CD14-positive monocyte (primary cell): ENCODE data around the gene CASQ1. TPM values are rescaled to one million over a fixed set of nuclear protein-coding genes. Genes with fewer than 3 reads are reported as not detected.

Source experiments
- DNase-seq, 3 donors: peaks; one replicate each; pipeline ENCODE4 v3.0.0-alpha.2; 2011 to 2022
- H2AFZ ChIP-seq: 2 replicates; pipeline ENCODE4 v1.6.0; 2012; ENCODE audit warnings: mild to moderate bottlenecking, low read depth, low read length, inconsistent platforms; ENCODE audit not compliant: insufficient read depth, poor library complexity, severe bottlenecking
- H3K27ac ChIP-seq, 2 donors: 1 replicate in 1 of 2; 2 replicates in 1 of 2; pipeline ENCODE4 v1.5.1; 2012 to 2013; ENCODE audit warnings: low read length in 2 of 2, control low read depth in 1 of 2, inconsistent platforms in 1 of 2, low read depth in 1 of 2, mild to moderate bottlenecking in 1 of 2
- H3K27me3 ChIP-seq, 2 donors: one replicate each; pipeline versions ENCODE4 v1.6.0 to v1.6.1; 2011 to 2013; ENCODE audit warnings: low read length in 2 of 2; ENCODE audit not compliant: control insufficient read depth in 2 of 2, insufficient read depth in 2 of 2
- H3K36me3 ChIP-seq, 2 donors: replicated peaks in 1 of 2; 1 replicate in 1 of 2; 2 replicates in 1 of 2; pipeline versions ENCODE4 v1.5.1 to v1.6.1; 2012 to 2013; ENCODE audit warnings: low read length in 2 of 2, control low read depth in 1 of 2, inconsistent platforms in 1 of 2, mild to moderate bottlenecking in 1 of 2; ENCODE audit not compliant: insufficient read depth in 2 of 2, control insufficient read depth in 1 of 2
- H3K4me1 ChIP-seq, 2 donors: 1 replicate in 1 of 2; 2 replicates in 1 of 2; pipeline versions ENCODE4 v1.5.1 to v1.6.1; 2012 to 2013; ENCODE audit warnings: low read length in 2 of 2, control low read depth in 1 of 2, inconsistent platforms in 1 of 2, mild to moderate bottlenecking in 1 of 2, moderate library complexity in 1 of 2; ENCODE audit not compliant: insufficient read depth in 2 of 2, control insufficient read depth in 1 of 2
- H3K4me2 ChIP-seq: replicated peaks from 2 replicates; pipeline ENCODE3; 2012; ENCODE audit warnings: low read length, moderate library complexity, mild to moderate bottlenecking; ENCODE audit not compliant: poor library complexity, severe bottlenecking; ENCODE audit errors: extremely low read depth
- H3K4me3 ChIP-seq, 3 experiments: fragments of 200-600 bp in 1 of 3; sonication (generic) in 1 of 3; replicated peaks in 1 of 3; 1 replicate in 2 of 3; 2 replicates in 1 of 3; pipeline ENCODE4 v1.5.1; 2011 to 2013; ENCODE audit warnings: low read length in 3 of 3, mild to moderate bottlenecking in 3 of 3, control low read depth in 2 of 3, low read depth in 2 of 3, inconsistent platforms in 1 of 3, moderate library complexity in 1 of 3
- H3K79me2 ChIP-seq: 2 replicates; pipeline ENCODE4 v1.6.0; 2012; ENCODE audit warnings: mild to moderate bottlenecking, control low read depth, inconsistent platforms, low read length, moderate library complexity; ENCODE audit not compliant: insufficient read depth
- H3K9ac ChIP-seq: 2 replicates; pipeline ENCODE4 v1.6.0; 2017; ENCODE audit warnings: low read length, mild to moderate bottlenecking; ENCODE audit not compliant: insufficient read depth, poor library complexity, severe bottlenecking
- H3K9me3 ChIP-seq, 2 donors: replicated peaks in 1 of 2; 1 replicate in 1 of 2; 2 replicates in 1 of 2; pipeline versions ENCODE4 v1.5.1 to v1.6.1; 2012 to 2013; ENCODE audit warnings: low read length in 2 of 2, control low read depth in 1 of 2; ENCODE audit not compliant: control insufficient read depth in 1 of 2, insufficient read depth in 1 of 2
- H4K20me1 ChIP-seq: 2 replicates; pipeline ENCODE4 v1.6.0; 2012; ENCODE audit warnings: mild to moderate bottlenecking, low read length, control low read depth, moderate library complexity; ENCODE audit not compliant: insufficient read depth
- H3K27ac Mint-ChIP-seq, 7 donors: one replicate each; pipeline ENCODE4 v1.8.0; 2020; ENCODE audit warnings: mild to moderate bottlenecking in 7 of 7, mixed read lengths in 7 of 7, moderate library complexity in 6 of 7, inconsistent platforms in 2 of 7
- H3K27me3 Mint-ChIP-seq, 3 donors: one replicate each; pipeline ENCODE4 v1.8.0; 2021 to 2022; ENCODE audit warnings: low read depth in 3 of 3, mild to moderate bottlenecking in 3 of 3, mixed read lengths in 3 of 3, moderate library complexity in 3 of 3, inconsistent platforms in 1 of 3
- H3K36me3 Mint-ChIP-seq, 2 donors: one replicate each; pipeline ENCODE4 v1.8.0; 2020; ENCODE audit warnings: mixed read lengths in 2 of 2, inconsistent platforms in 1 of 2, mild to moderate bottlenecking in 1 of 2
- H3K4me1 Mint-ChIP-seq: one replicate; pipeline ENCODE4 v1.8.0; 2020; ENCODE audit warnings: mild to moderate bottlenecking, mixed read lengths
- H3K4me3 Mint-ChIP-seq, 2 donors: one replicate each; pipeline ENCODE4 v1.8.0; 2020; ENCODE audit warnings: mild to moderate bottlenecking in 2 of 2, mixed read lengths in 2 of 2, moderate library complexity in 1 of 2
- H3K9me3 Mint-ChIP-seq, 7 donors: one replicate each; pipeline ENCODE4 v1.8.0; 2020 to 2022; ENCODE audit warnings: mixed read lengths in 7 of 7, mild to moderate bottlenecking in 6 of 7, moderate library complexity in 6 of 7, inconsistent platforms in 2 of 7
- WGBS: methylation state at CpG from one replicate; pipeline ENCODE4 v1.1.5; 2013; ENCODE audit warnings: missing lambda C conversion rate; ENCODE audit not compliant: insufficient coverage; 5-methylcytosine and 5-hydroxymethylcytosine counted together
- intact Hi-C, 2 donors: fragments of 100-400 bp; cut with micrococcal nuclease; formaldehyde crosslinking; loops; one replicate each; pipeline versions ENCODE4 v1.15.0 to v1.15.1; 2023
- polyA plus RNA-seq, 3 donors: library from polyadenylated mRNA; depleted of rRNA in 1 of 3; unstranded in 2 of 3; stranded (reverse) in 1 of 3; fragments of 300-500 nt in 2 of 3; fragments of >200 nt in 1 of 3; fragmentation: Illumina TruSeq in 2 of 3; gene quantifications; 1 replicate in 2 of 3; 2 replicates in 1 of 3; pipeline ENCODE4 v1.2.3, GENCODE V29; 2012 to 2021
- TF ChIP-seq, protein P1 (sequence below): fragments of 200-600 bp; IDR thresholded peaks from one replicate; pipeline ENCODE4 v1.8.0; 2022; ENCODE audit warnings: antibody characterized with exemption, mild to moderate bottlenecking

The CASQ1 gene
- polyA plus RNA-seq, 3 donors = 0.09 to 11.1 TPM; not detected in 1

DNA sequence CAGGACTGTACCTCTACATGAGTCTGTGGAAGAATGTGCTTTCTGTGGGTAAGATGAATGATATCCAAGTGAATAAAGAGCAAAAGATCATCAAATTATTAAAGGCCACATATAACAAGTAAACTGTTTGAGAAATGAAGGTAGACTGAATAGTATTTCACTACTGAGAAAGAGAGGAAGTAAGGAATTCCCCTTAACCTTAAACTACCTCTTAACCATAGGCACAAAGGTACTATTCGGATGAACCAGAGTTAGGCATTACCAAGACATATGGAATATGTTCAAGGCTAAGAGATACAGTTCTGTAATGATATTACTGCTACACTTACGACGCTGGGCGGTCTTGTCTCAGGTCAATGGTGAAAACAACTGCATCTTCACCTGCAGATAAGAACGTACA, 46.4 kb downstream of the CASQ1 start:
- no peak overlapping the region for H3K27ac ChIP-seq
- H3K4me1 ChIP-seq = no peaks in the 10 kb centered on the region
- no CpG with 5 or more reads among the region's 5 CpGs for WGBS
- Mint-ChIP-seq H3K9me3 (no peaks in the 10 kb centered on the region), H3K27me3 (no peaks in the 10 kb centered on the region), H3K27ac (peak overlapping the region in 1 of 7 donors; percentile 36), H3K4me3 (no peak overlapping the region), H3K4me1 (no peaks in the 10 kb centered on the region), H3K36me3 (peaks cover 78 to 94% of the 10 kb centered on the region in 2 donors)
- H3K27me3 ChIP-seq = no peaks in the 10 kb centered on the region
- H3K79me2 ChIP-seq = no peaks in the 10 kb centered on the region
- no peak overlapping the region for H3K4me2 ChIP-seq
- H3K9me3 ChIP-seq = no peaks in the 10 kb centered on the region
- H3K4me3 ChIP-seq = no peak overlapping the region
- intact Hi-C loops = no loop called here
- peaks cover 87 to 100% of the 10 kb centered on the region in 2 donors for H3K36me3 ChIP-seq
- TF ChIP-seq, protein P1, sequence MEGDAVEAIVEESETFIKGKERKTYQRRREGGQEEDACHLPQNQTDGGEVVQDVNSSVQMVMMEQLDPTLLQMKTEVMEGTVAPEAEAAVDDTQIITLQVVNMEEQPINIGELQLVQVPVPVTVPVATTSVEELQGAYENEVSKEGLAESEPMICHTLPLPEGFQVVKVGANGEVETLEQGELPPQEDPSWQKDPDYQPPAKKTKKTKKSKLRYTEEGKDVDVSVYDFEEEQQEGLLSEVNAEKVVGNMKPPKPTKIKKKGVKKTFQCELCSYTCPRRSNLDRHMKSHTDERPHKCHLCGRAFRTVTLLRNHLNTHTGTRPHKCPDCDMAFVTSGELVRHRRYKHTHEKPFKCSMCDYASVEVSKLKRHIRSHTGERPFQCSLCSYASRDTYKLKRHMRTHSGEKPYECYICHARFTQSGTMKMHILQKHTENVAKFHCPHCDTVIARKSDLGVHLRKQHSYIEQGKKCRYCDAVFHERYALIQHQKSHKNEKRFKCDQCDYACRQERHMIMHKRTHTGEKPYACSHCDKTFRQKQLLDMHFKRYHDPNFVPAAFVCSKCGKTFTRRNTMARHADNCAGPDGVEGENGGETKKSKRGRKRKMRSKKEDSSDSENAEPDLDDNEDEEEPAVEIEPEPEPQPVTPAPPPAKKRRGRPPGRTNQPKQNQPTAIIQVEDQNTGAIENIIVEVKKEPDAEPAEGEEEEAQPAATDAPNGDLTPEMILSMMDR = no peak
- no peak overlapping the region for H3K9ac ChIP-seq
- DNase-seq = no peak
- no peak overlapping the region for H2AFZ ChIP-seq
- peaks cover 5% of the 10 kb centered on the region for H4K20me1 ChIP-seq

DNA sequence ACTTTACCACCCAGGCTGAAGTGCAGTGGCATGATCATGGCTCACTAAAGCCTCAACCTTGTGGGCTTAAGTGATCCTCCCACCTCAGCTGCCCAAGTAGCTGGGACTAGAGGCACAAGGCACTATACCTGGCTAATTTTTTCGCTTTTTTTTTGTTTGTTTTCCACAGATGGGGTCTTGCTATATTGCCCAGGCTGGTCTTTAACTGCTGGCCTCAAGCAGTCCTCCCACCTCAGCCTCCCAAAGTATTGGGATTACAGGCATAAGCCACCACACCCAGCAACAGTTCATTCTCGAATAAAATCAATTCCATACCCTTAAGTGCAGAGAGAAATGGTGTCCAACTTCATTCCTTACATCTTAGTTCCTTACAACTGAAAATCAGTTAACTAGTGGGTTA, 47.2 kb downstream of the CASQ1 start:
- no peak for DNase-seq
- peaks cover 4% of the 10 kb centered on the region for H3K79me2 ChIP-seq
- TF ChIP-seq, protein P1 = no peak
- no peaks in the 10 kb centered on the region for H3K4me1 Mint-ChIP-seq
- peaks cover 81 to 94% of the 10 kb centered on the region in 2 donors for H3K36me3 Mint-ChIP-seq
- H3K4me3 ChIP-seq = no peak overlapping the region
- H3K4me3 Mint-ChIP-seq = no peak overlapping the region
- 100% methylated on average over 1 of the region's 2 CpGs for WGBS
- H3K27ac ChIP-seq = no peak overlapping the region
- H3K4me2 ChIP-seq = no peak overlapping the region
- no peaks in the 10 kb centered on the region for H3K27me3 Mint-ChIP-seq
- H3K27ac Mint-ChIP-seq = no peak overlapping the region
- H3K9me3 Mint-ChIP-seq = no peaks in the 10 kb centered on the region
- H3K9me3 ChIP-seq = no peaks in the 10 kb centered on the region
- H2AFZ ChIP-seq = no peak overlapping the region
- H3K9ac ChIP-seq = no peak overlapping the region
- no peaks in the 10 kb centered on the region for H3K4me1 ChIP-seq
- peaks cover 86 to 100% of the 10 kb centered on the region in 2 donors for H3K36me3 ChIP-seq
- H4K20me1 ChIP-seq = peaks cover 12% of the 10 kb centered on the region
- intact Hi-C loops = no loop called here
- H3K27me3 ChIP-seq = no peaks in the 10 kb centered on the region
